Left forelimb (tissue), 1 donor: ENCODE results near the gene ATP9A.
"Not testable (repeated sequence)": the region's sequence is repeated elsewhere in the genome, so short reads cannot be mapped to it uniquely, and the experiment has no call there.

ENCODE experiments used
- DNase-seq: peaks from one replicate; pipeline ENCODE4 v3.0.0-alpha.2; 2018; ENCODE audit warnings: low spot score

ATP9A gene

DNA sequence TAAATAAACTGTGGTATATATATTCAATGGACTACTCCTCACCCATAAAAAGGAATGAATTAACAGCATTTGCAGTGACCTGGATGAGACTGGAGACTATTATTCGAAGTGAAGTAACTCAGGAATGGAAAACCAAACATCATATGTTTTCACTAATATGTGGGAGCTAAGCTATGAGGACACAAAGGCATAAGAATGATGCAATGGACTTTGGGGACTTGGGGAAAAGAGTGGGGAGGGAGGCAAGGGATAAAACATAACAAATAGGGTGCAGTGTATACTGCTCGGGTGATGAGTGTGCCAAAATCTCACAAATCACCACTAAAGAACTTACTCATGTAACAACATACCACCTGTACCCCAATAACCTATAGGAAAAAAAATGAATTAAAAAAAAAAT, 45.2 kb downstream of the ATP9A start:
- not testable (repeated sequence) for DNase-seq

DNA sequence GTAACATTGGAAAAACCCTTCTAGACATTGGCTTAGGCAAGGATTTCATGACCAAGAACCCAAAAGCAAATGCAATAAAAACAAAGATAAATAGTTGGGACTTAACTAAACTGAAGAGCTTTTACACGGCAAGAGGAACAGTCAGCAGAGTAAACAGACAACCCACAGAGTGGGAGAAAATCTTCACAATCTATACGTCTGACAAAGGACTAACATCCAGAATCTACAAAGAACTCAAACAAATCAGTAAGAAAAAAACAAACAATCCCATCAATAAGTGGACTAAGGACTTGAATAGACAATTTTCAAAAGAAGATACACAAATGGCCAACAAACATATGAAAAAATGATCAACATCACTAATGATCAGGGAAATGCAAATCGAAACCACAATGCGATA, 45.9 kb downstream of the ATP9A start:
- DNase-seq, result not testable (repeated sequence)

- DNase-seq, result no peak
These were observed 47.3 kb downstream of the ATP9A start for GRCh38 chr20:51720854-51721253.

DNA sequence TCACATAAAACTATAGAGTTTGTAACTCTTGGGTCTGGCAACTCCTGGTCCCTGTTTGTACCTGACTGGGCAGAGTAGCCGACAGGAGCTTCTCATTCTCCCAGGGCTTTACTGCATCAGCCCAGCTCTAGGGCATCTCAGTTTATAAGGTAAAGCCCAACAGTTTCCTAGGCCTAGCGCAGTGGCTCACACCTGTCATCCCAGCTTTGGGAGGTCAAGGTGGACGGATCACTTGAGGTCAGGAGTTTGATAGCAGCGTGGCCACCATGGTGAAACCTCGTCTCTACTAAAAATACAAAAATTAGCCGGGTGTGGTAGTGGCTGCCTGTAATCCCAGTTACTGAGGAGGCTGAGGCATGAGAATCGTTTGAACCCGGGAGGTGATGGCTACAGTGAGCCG, 47.8 kb downstream of the ATP9A start:
- DNase-seq, result no peak

DNA sequence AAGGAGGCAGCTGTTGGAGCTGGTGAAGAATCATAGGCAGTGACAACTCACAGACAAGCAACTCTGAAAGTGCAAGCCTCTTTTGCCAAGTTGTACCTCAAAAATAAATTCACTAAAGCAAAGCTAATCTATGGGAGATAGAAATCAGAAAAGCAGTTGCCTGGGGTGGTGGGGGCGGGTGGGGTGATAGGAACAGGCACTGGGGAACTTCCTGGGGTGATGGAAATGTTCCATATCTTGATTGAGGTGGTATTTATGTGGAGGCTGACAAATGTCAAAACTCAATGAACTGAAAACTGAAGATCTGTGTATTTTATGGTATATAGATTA, 52.4 kb downstream of the ATP9A start:
- no peak for DNase-seq

- DNase-seq, result no peak
These were observed 52.9 kb downstream of the ATP9A start for GRCh38 chr20:51715163-51715855.

DNA sequence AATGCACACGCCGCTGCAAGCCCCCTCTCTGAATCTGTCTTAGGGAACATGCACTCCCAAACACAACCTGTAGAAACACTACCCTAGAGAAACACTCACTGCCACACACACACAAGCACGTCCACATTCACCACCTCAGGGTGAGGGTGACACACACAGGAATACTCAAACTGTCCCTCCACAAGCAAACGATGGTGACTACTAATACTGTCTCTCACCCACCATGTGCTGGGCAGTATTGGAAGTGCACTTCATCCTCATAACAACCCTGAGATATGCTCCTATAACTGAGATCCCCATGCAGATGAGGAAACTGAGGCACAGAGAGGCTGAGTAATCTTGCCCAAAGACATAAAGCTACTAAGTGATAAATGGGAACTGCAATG, 55.0 kb downstream of the ATP9A start:
- no peak for DNase-seq

GRCh38 chr20:51712501-51713212, 55.5 kb downstream of the ATP9A start:
- no peak for DNase-seq

DNA sequence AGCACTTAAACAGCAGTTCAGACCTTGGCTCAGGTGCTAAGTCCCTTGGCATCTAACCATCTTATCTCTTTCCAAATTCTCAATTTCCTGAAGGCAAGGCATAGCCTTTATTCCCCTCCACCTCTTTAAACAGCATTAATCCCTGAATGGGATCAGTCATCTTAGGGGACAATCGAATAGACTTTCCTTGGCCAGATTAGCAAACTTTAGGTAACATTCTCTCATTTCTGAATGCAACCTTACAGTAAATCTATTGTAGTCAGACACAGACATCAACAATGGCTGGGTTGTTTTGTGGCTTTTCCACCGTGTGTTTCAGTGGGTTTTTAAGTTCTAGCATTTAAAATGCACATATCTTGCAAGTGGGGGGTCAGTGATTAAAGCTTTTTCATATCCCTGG, 56.8 kb downstream of the ATP9A start:
- no peak for DNase-seq

- no peak for DNase-seq
These were observed 57.8 kb downstream of the ATP9A start for GRCh38 chr20:51710361-51710894.

DNA sequence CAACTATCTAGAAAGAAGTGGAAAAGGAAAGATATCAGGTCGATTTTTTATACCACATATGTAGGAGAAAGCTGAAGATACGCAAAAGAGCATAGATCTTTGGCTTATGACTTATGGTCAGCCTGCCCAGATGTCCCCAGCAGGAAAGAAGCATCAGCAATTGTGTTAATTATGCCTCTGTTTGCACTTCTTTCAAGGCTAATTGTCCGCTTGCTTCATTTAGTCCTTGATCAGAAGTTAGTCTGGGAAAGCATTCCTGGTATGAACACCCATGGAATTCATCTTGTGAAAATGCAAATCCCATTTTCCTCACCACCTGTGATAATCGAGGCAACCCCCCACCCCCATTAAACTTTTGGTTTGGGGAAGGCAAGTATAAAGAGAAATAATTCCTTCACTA, 62.8 kb downstream of the ATP9A start:
- DNase-seq, result no peak

GRCh38 chr20:51703400-51704287, 64.5 kb downstream of the ATP9A start:
- DNase-seq, result no peak

DNA sequence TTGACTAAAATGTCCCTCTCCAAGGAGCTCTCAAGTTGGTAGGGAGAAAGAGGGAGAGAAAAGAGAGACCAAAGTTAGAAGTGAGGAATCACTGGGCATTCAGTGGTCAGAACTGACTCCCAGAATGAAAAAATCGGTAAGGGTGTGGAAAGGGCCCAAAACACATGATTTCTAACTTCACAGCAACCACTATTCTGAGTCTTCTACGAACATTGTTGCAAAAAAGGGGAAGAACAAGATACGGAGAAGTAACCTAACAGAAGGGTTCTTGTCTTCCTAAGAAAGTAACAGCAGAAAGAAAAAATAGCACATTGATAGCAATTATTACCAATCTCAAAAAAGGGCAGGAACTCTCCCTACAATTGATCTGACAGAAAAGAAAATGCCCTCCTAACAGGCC, 65.6 kb downstream of the ATP9A start:
- no peak for DNase-seq

- DNase-seq, result no peak
These were observed 67.3 kb downstream of the ATP9A start for GRCh38 chr20:51700809-51701285.

DNA sequence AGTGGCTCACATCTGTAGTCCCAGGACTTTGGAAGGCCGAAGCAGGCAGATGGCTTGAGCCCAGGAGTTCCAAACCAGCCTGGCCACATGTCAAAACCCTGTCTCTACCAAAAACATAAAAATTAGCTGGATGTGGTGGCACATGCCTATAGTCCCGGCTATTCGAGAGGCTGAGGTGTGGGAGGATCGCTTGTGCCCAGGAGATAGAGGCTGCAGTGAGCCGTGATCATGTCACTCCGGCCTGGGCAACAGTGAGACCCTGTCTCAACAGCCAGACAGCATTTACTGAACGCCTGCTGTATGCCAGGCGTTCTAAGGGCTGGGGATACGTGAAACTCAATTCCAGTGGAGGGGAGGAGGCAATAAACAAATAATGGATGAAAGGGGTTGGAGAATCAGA, 69.9 kb downstream of the ATP9A start:
- DNase-seq, result no peak

- no peak for DNase-seq
These were observed 70.9 kb downstream of the ATP9A start for GRCh38 chr20:51697096-51697826.

- DNase-seq, result no peak
These were observed 71.7 kb downstream of the ATP9A start for GRCh38 chr20:51696304-51697071.

GRCh38 chr20:51695574-51696303, 72.5 kb downstream of the ATP9A start:
- DNase-seq, result no peak

GRCh38 chr20:51692806-51693400, 75.3 kb downstream of the ATP9A start:
- DNase-seq, result no peak

GRCh38 chr20:51691703-51692102, 76.5 kb downstream of the ATP9A start:
- no peak for DNase-seq
